A204.1 (cell line): ENCODE measurements around the gene SLC25A23.

ENCODE experiments used
- FAIRE-seq: peaks from 2 replicates; lab custom pipeline; 2012; peaks lifted over from hg19 to GRCh38; lab: Jason Lieb, UNC

Gene SLC25A23

DNA sequence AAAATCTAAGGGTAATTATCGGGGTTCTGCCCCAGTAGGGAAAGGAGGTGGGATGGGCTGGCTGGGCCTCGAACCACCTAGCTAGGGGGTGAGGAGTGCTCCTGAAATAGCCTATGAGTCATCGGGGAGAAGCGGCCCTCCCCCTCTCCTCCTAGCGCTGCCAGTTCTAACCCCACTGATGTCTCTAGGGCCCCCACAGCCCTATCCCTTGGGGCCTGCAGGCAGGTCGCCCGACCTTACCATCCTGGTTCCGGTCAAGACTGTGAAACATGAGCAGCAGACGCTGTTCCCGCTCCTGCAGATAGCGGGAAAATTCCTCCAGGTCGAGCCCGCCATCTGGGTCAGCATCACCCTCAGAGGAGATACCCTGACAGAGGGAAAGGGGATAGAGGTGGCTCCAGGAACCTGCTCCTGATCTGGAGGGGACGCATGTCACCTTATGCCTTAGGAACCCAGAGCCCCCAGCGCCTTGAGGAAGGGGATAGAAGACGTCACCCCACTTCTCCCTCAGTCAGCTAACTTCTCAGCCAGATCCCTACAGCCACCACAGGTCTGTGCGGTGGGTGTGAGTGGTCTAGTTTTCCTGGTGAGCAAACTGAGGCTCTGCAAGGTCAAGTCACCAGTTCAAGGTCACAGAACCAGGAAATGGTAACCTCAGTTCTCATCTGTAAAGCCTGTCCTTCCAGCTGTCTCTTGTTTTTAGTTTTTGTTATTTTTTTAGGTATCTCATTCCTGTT lies 1.5 kb downstream of the SLC25A23 start:
- FAIRE-seq: no peak

DNA sequence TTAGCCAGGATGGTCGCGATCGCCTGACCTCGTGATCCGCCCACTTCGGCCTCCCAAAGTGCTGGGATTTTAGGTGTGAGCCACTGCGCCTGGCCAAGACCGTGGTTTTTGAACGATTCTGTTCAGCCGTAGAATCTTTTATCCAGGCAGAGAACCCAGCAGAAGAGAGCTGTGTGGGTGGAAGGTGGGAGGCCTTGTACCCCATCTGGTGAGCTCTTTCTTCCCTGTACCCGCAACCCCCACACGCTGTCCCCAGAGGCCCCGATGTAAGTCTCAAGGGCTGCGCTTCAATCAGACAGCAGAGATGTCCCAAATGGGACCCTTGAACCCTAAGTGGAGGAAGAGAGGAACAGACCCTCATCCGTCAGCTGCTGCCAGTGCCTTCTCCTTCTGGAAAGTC lies 3.7 kb downstream of the SLC25A23 start:
- no peak for FAIRE-seq

DNA sequence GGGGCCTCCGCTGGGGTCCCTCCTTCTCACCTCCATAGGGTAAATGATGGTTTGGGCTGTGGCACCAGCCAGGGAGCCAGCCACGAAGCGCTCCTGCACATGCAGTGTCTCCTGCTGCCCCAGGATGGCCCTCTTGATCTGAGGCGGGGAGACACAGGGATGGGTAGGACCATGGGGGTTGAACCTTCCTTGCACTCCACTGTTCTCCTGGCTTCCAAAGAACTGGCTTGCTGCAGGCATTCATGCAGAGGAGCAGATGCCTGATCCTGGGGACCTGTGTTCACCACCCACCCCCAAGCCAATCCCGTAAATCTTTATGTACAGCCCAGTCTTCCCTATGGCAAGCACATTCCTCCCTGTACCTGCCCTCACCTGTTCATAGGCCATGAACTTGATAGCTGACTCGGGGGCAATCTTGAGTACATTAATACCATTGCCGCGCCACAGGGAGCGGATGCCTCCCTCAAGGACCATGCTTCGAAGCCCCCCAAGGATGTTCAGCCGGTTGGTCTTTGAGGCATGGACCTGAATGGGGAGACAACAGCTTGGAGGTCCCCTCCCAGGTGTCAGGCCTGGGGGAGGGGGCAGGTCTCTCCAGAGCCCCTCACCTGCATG lies 5.5 kb downstream of the SLC25A23 start:
- no peak for FAIRE-seq

- no peak for FAIRE-seq
These were observed 6.7 kb downstream of the SLC25A23 start for GRCh38 chr19:6452899-6453298.

- no peak for FAIRE-seq
These were observed 7.4 kb downstream of the SLC25A23 start for GRCh38 chr19:6452223-6452614.

- FAIRE-seq: no peak
These were observed 7.9 kb downstream of the SLC25A23 start for GRCh38 chr19:6451583-6452222.

DNA sequence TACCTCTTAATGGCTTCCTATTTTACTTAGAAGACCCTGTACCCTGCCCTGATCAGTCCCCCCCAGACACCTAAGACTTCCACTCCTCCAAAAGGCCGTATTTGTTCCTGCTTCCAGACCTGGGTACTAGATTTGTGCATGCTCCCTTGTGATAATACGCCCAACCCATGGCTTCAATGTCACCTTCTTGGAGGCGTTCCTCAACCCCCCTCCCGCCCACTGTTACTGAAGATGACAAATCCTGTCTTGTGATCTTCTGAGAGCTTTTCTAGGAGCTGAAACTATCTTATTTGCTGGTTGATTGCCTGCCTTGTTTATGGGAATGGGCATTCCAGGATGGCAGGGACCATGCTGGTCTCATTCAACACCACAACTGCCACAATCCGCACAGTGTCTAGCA lies 9.4 kb downstream of the SLC25A23 start:
- FAIRE-seq: no peak

DNA sequence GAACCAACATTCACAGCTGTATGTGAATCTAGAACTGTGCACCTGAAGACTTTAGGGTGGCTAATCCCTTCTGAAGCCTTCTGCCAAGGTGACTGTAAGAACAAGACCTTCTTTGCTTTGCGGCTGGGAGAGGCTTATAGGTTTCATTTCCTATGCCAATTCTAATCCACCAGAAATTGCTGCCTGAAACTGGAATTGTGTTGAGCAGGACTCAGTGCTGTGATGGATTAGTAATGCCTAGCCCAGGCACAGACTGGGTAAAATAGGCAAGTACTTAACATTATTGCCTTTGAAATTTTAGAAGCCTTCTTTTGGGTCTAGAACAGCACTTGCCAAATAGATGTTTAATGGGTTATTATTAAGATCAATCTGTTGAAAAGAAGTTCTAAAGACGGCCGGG lies 11.5 kb downstream of the SLC25A23 start:
- no peak for FAIRE-seq

DNA sequence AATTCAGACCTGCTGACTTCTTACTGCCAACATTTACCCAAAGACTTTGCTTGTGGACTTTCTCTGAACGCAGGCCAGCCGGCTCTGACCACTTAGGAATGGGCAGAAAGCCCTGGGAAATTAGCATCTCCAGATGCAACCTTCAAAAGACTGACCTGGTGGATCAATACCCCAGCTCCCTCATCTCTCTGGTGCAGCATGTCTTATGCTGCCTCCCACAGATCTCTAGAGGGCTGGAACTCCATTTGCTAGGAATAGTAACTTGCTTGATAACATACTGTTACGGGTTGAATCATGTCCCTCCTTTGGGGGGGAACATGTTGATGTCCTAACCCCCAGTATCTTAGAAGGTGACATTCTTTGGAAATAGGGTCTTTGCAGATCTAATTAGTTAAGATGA lies 13.1 kb downstream of the SLC25A23 start:
- FAIRE-seq: no peak

DNA sequence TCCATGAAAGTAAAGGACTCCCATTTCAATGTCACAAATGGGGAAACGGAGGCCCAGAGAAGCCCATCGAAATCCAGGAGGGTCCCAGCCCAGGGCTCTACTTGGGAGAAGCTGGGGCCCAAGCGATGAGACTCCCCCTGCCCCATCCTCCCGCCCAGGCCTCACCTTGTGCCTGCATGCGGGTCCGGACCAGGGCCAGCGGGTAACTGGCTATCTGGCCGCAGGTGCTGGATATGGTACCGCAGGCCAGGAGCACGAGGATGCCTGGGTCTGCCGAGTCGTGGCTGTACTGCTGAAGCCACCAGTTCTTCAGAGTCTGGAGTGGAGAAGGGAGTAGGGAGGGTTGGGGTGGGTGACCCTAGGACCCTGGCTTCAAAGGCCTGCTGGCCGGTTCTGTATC lies 15.6 kb downstream of the SLC25A23 start:
- no peak for FAIRE-seq

DNA sequence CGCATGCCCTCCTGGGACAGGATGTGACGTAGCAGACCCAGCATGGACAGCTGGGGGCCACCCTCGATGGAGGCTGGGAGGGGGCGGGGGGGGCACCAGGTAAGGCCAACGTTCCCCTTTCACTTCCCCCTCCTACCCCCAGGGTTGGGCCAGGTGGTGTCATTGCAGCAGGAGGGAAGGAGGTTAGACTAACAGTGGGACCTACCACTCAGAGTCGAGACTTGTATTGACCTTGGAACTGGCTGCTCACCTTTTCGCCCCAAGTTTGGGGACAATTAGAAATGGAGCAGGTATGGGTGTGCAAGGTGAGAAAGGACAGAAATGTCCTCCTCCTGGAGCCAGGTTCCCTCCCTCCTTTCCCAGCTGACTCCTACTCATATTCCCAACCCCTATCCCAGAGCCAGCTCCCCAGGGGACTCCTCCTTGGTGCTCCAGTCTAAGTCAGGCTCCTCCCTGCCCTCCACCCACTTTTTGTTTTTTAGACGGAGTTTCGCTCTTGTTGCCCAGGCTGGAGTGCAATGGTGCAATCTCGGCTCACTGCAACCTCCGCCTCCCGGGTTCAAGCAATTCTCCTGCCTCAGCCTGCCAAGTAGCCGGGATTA lies 17.4 kb downstream of the SLC25A23 start:
- FAIRE-seq: no peak

DNA sequence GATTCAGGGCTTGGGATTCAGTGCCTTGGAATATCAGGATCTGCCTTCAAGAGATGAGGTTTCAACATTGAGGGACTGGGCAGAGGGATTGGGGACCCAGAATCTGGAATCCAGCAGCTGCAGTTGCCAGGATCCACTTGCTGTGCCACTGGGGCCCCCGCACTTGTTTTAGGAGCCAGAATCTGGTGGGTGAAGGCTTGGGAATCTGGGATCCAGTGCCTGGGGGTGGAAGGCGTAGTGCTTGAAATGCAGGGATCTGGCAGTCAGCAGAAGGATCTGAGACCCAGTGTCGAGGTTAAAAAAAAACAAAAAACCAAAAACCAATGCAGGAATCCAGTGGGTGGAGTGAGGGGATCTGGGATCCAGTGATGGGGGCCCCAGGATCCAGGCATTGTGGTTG lies 18.7 kb downstream of the SLC25A23 start:
- FAIRE-seq: no peak

GRCh38 chr19:6439743-6440142 lies 19.8 kb downstream of the SLC25A23 start:
- no peak for FAIRE-seq

- FAIRE-seq: no peak
These were observed 25.9 kb downstream of the SLC25A23 start, which contains the start of gene SLC25A41 for GRCh38 chr19:6433663-6434062. Gene SLC25A41 (minus strand): TSS chr19:6433763. CDS start chr19:6433693, 70 bp downstream.

DNA sequence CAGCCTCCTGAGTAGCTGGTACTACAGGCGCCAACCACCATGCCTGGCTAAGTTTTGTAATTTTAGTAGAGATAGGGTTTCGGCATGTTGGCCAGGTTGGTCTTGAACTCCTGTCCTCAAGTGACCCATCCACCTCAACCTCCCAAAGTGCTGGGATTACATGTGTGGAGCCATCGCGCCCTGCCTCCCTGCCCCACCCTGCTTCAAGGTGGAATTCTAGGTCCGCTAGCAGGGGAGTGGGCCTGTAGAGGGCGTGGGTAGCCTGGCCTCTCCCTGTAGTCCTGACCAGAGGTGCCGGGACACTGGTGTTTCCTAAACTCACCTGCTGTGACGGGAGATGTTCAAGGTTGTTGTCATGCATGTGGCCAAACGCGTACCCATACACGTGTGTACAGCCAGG lies 26.4 kb downstream of the SLC25A23 start:
- FAIRE-seq: no peak

GRCh38 chr19:6431891-6432290 lies 27.7 kb downstream of the SLC25A23 start:
- no peak for FAIRE-seq

- no peak for FAIRE-seq
These were observed 30.0 kb downstream of the SLC25A23 start for GRCh38 chr19:6429419-6430221.

DNA sequence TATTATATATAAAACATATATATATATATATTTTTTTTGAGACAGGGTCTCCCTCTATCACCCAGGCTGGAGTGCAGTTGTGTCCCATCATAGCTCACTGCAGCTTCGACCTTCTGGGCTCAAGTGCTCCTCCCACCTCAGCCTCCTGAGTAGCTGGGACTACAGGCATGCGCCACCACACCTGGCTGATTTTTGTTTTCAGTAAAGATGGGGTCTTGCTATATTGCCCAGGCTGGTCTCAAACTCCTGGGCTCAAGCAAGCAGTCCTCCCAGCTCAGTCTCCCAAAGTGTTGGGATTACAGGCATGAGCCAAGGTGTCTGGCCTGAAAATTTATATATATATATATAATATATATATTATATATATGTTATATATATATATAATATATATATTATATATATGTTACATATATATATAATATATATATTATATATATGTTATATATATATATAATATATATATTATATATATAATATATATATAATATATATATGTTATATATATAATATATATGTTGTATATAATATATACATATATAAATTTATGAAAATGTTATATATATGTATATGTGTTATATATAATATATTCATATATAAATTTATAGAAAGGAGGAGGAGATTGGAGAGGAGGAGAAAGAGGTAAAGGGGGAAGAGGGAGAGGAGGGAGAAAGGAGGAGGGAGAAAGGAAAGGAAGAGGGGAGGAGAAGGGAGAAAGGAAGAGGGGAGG lies 30.7 kb downstream of the SLC25A23 start:
- peak; percentile 96 for FAIRE-seq

DNA sequence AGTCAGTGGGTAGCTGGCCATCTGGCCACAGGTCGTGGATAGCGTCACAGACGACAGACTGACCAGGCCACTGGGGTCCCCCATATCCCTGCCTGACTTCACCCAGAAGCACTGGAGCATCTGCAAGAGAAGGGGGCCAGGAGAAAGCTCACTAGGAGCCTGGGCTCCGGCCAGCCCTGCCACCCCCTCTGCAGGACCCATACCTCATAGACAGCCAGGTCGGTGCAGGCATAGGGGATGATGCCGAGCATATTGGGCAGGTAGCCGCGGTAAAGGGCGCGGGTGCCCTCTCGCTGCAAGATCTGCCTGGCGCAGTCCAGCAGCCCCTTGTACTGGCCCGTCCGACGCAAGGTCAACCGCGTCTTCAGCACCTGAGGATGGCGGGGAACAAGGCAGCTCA lies 32.5 kb downstream of the SLC25A23 start:
- no peak for FAIRE-seq

DNA sequence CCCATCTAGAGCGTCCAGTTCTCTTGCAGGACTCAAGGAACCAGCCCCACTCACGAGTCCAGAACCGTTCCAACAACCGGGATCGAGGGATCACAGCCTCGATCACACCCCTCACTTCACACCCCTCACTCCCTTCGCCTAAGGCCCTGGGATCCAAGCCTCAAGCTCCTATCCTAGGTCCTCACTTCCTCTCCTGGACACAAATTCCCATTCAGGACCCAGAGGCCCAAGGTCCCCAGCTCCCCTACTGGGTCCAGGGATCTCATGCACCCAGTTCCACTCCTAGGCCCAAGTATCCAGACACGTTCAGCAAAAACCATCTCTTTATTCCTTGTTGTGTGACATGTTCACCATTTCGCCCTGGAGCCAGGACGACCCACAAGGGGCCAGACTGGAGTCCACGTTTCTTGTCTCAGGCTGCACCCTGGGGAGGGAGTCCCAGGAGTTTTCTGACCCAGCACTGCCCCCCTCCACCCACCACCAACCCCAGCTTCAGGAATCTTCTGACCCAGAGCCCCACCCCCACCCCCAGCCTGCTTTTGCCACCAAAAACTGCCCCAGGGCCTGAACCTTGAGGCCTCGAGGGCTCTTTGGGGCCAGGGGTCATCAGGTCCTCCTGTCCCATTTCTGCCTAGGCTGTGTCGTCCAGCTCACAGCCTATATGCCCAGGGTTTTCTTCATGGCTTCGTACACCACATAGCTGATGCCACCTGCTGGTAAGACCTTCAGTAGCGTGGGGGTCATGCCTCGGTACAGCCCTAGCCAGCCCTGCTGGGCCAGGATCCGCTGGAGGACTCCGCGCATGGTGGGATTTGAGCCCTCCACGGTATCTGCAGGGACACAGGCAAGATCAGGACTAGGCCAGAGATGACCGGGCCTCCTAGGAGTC lies 33.6 kb downstream of the SLC25A23 start:
- FAIRE-seq: no peak
